Measurements from ENCODE around the gene OLFM1.

- TF ChIP-seq POLR2AphosphoS5 (IDR thresholded peaks at IDR 0.05; ENCODE audit: low read depth, low read length) (no peak), TAF1 (IDR thresholded peaks at IDR 0.05; ENCODE audit: borderline replicate concordance, insufficient read depth, low read length) (no peak), REST (IDR thresholded peaks at IDR 0.05; ENCODE audit: insufficient read depth in 1 of 2, low read depth in 2 of 2, low read length in 2 of 2) (no peak), SIN3A (IDR thresholded peaks at IDR 0.05; ENCODE audit: borderline replicate concordance, insufficient read depth, low read length) (no peak)
These were observed 9.1 kb upstream of the OLFM1 start for GRCh38 chr9:135078361-135078821.

Data from PFSK-1 (cell line).